GM21717 (cell line): Measurements from ENCODE around the gene TMCC1.
"Not testable (repeated sequence)": the region's sequence is repeated elsewhere in the genome, so short reads cannot be mapped to it uniquely, and the experiment has no call there.

Experiments used
- ATAC-seq: cut with Tn5 transposase; IDR thresholded peaks from one replicate; pipeline ENCODE4 v1.9.1; 2021; ENCODE audit warnings: mild to moderate bottlenecking, moderate library complexity; ENCODE audit not compliant: unreplicated experiment

TMCC1 gene

GRCh38 chr3:129893581-129894070 is at the start of gene TMCC1:
Gene TMCC1, minus strand, starts transcription at chr3:129893711.
- peak; percentile 85 for ATAC-seq

GRCh38 chr3:129943020-129943419 is 49.5 kb upstream of the TMCC1 start:
- no peak for ATAC-seq

GRCh38 chr3:129942296-129942695 is 48.8 kb upstream of the TMCC1 start:
- ATAC-seq, result no peak

- no peak for ATAC-seq
Observed at GRCh38 chr3:129940086-129940485, 46.6 kb upstream of the TMCC1 start.

- no peak for ATAC-seq
Observed at GRCh38 chr3:129938140-129938930, 44.8 kb upstream of the TMCC1 start.

- no peak for ATAC-seq
Observed at GRCh38 chr3:129937717-129938116, 44.2 kb upstream of the TMCC1 start.

GRCh38 chr3:129936757-129937156 is 43.2 kb upstream of the TMCC1 start:
- no peak for ATAC-seq

GRCh38 chr3:129934234-129935123 is 41.0 kb upstream of the TMCC1 start:
- ATAC-seq, result no peak

- no peak for ATAC-seq
Observed at GRCh38 chr3:129933471-129933870, 40.0 kb upstream of the TMCC1 start.

GRCh38 chr3:129929383-129929782 is 35.9 kb upstream of the TMCC1 start:
- no peak for ATAC-seq

GRCh38 chr3:129927072-129927471 is 33.6 kb upstream of the TMCC1 start:
- no peak for ATAC-seq

GRCh38 chr3:129919806-129920205 is 26.3 kb upstream of the TMCC1 start:
- ATAC-seq, result no peak

- no peak for ATAC-seq
Observed at GRCh38 chr3:129919357-129919756, 25.8 kb upstream of the TMCC1 start.

GRCh38 chr3:129918461-129918860 is 24.9 kb upstream of the TMCC1 start:
- no peak for ATAC-seq

- ATAC-seq, result no peak
Observed at GRCh38 chr3:129917423-129918007, 24.0 kb upstream of the TMCC1 start.

- no peak for ATAC-seq
Observed at GRCh38 chr3:129913618-129914017, 20.1 kb upstream of the TMCC1 start.

GRCh38 chr3:129911261-129911861 is 17.9 kb upstream of the TMCC1 start:
- no peak for ATAC-seq

- ATAC-seq, result not testable (repeated sequence)
Observed at GRCh38 chr3:129909235-129909634, 15.7 kb upstream of the TMCC1 start.

GRCh38 chr3:129908417-129908816 is 14.9 kb upstream of the TMCC1 start:
- no peak for ATAC-seq

- ATAC-seq, result not testable (repeated sequence)
Observed at GRCh38 chr3:129901272-129901671, 7.8 kb upstream of the TMCC1 start.

- no peak for ATAC-seq
Observed at GRCh38 chr3:129897026-129897425, 3.5 kb upstream of the TMCC1 start.
